ENCODE measurements around the gene LGALS9B. TPM values are rescaled to one million over a fixed set of nuclear protein-coding genes. Genes with fewer than 3 reads are reported as not detected.
"Not testable (repeated sequence)": the region's sequence is repeated elsewhere in the genome, so short reads cannot be mapped to it uniquely, and the experiment has no call there.

The LGALS9B gene
- total and polyA plus RNA-seq, 4 donors = 0.39 to 1.1 (median 0.83) TPM; not detected in 1

DNA sequence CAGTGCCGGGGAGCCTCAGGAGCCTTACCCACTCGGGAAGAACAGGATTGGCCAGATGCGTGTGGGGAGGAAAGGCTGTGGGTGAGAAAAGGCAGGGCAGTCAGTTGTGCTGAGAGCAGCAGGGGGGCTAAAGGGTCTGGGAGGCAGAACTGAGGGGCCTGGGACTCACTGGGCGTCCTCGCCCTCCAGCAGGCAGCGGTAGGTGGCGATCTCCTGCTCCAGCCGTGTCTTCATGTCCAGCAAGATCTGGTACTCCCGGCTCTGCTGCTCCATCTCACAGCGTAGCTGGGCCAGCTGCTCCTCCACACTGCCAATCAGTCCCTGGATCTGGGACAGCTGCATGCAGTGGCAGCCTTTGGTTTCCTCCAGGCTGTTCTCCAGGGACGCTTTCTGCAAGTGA, 34.6 kb upstream of the LGALS9B start:
- not testable (repeated sequence) for H3K4me1 ChIP-seq (ENCODE audit: control insufficient read depth in 5 of 5, insufficient read depth in 5 of 5, low read length in 5 of 5); H3K4me3 ChIP-seq; H3K9me3 ChIP-seq (ENCODE audit: control insufficient read depth in 4 of 4, insufficient read depth in 3 of 4, low read length in 3 of 4); H3K27ac ChIP-seq (ENCODE audit: low read depth in 1 of 2, low read length in 1 of 2); ATAC-seq (ENCODE audit: insufficient read depth, low FRiP score); H3K36me3 ChIP-seq (ENCODE audit: control insufficient read depth in 4 of 4, insufficient read depth in 4 of 4, low read length in 4 of 4); H3K27me3 ChIP-seq (ENCODE audit: control insufficient read depth in 3 of 3, insufficient read depth in 3 of 3, low read length in 2 of 3); H3K9ac ChIP-seq (ENCODE audit: insufficient read depth in 1 of 2, low read length in 2 of 2); DNase-seq
- 60 to 100% methylated on average over 1 to 9 of the region's 11 CpGs for WGBS, 2 donors

DNA sequence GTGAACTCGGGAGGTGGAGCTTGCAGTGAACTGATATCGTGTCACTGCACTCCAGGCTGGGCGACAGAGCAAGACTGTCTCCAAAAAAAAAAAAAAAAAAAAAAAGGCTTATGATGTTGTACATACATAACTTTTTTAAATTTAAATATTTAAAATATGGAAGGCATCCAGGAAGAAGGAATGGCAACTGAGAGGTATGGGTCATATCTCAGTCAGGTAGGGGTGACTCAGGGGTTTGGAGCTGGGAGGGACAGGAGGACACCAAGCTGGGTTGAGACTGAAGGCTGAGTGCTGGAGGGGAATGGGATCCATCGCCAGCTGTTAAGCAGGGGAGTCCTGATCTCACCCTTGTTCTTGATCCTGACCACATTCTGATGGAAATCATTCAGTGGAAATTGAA, 33.0 kb upstream of the LGALS9B start:
- H3K4me3 ChIP-seq; H3K9ac ChIP-seq (ENCODE audit: insufficient read depth in 1 of 2, low read length in 2 of 2); H3K27me3 ChIP-seq (ENCODE audit: control insufficient read depth in 3 of 3, insufficient read depth in 3 of 3, low read length in 2 of 3); DNase-seq; H3K36me3 ChIP-seq (ENCODE audit: control insufficient read depth in 4 of 4, insufficient read depth in 4 of 4, low read length in 4 of 4); H3K9me3 ChIP-seq (ENCODE audit: control insufficient read depth in 4 of 4, insufficient read depth in 3 of 4, low read length in 3 of 4); H3K4me1 ChIP-seq (ENCODE audit: control insufficient read depth in 5 of 5, insufficient read depth in 5 of 5, low read length in 5 of 5); H3K27ac ChIP-seq (ENCODE audit: low read depth in 1 of 2, low read length in 1 of 2); ATAC-seq (ENCODE audit: insufficient read depth, low FRiP score): not testable (repeated sequence)
- 79 to 91% methylated on average over 4 of the region's 4 CpGs for WGBS, 2 donors

DNA sequence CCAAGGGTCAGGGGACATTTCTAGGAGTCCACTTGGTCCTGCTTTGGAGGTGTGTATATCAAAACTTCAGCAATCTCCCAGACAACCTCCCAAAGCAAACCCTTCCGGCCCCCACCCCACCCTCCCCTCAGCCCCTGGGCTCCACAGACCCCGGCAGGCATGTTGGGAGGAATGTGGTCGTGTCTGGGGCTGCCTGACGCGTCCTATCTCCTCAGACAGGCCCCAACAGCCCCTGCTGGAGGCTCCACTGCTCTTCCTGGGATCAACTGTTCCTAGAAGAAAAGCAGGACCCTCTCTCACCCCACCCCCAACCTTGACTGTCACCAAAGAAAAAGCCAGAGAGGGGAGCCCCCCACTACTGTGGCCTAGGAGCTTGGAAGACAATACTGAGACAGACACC, 28.1 kb upstream of the LGALS9B start:
- not testable (repeated sequence) for H3K4me1 ChIP-seq (ENCODE audit: control insufficient read depth in 5 of 5, insufficient read depth in 5 of 5, low read length in 5 of 5); H3K9me3 ChIP-seq (ENCODE audit: control insufficient read depth in 4 of 4, insufficient read depth in 3 of 4, low read length in 3 of 4); DNase-seq; H3K27ac ChIP-seq (ENCODE audit: low read depth in 1 of 2, low read length in 1 of 2); H3K4me3 ChIP-seq; H3K36me3 ChIP-seq (ENCODE audit: control insufficient read depth in 4 of 4, insufficient read depth in 4 of 4, low read length in 4 of 4); H3K9ac ChIP-seq (ENCODE audit: insufficient read depth in 1 of 2, low read length in 2 of 2); H3K27me3 ChIP-seq (ENCODE audit: control insufficient read depth in 3 of 3, insufficient read depth in 3 of 3, low read length in 2 of 3); ATAC-seq (ENCODE audit: insufficient read depth, low FRiP score)
- WGBS, 2 donors = 71 to 82% methylated on average over 5 of the region's 5 CpGs

DNA sequence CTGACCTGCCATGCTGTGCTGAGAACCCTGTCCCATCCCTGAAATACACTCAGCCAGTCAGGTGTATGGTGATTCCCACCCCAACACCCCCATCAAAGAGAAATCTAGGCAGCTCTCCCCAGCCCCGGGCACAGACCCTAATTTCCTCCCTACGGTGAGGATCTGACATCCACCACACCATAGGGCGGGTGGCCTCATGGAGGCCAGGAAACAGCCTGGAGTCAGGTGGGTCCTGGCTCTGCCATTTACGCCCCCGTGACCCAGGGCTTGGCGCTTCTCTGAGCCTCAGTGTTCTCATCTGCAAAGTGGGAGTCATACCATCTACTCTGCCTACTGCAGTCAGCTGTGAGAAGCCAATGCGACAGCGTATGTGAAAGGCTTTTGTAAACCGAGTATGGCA, 27.4 kb upstream of the LGALS9B start:
- ATAC-seq (ENCODE audit: insufficient read depth, low FRiP score); DNase-seq: not testable (repeated sequence)

DNA sequence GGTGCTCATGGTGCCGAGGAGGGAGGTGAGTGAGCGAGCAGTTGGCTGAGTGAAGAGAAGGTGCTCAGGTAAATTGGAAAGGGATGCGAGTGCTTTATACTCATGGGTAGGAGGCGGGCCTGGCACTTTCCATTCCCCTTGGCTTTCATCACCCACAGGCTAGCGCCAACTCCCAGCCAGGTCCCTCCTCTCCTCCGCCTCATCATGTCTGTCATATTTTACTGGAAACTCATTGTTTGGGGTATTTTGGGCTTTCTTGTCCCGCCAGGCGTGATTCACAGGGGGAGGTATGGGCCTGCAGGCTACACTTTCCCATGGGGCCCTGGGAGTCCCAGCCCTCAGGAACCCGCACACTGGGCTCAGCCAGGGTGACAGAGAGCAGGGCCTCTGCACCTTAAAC, 26.8 kb upstream of the LGALS9B start:
- not testable (repeated sequence) for DNase-seq; H3K4me3 ChIP-seq; H3K36me3 ChIP-seq (ENCODE audit: control insufficient read depth in 4 of 4, insufficient read depth in 4 of 4, low read length in 4 of 4); H3K9ac ChIP-seq (ENCODE audit: insufficient read depth in 1 of 2, low read length in 2 of 2); H3K4me1 ChIP-seq (ENCODE audit: control insufficient read depth in 5 of 5, insufficient read depth in 5 of 5, low read length in 5 of 5); ATAC-seq (ENCODE audit: insufficient read depth, low FRiP score); H3K27ac ChIP-seq (ENCODE audit: low read depth in 1 of 2, low read length in 1 of 2); H3K9me3 ChIP-seq (ENCODE audit: control insufficient read depth in 4 of 4, insufficient read depth in 3 of 4, low read length in 3 of 4); H3K27me3 ChIP-seq (ENCODE audit: control insufficient read depth in 3 of 3, insufficient read depth in 3 of 3, low read length in 2 of 3)
- WGBS, 2 donors = 96 to 100% methylated on average over 2 to 6 of the region's 9 CpGs

More for the DNA sequence above, 27.4 kb upstream of the LGALS9B start:
- H3K27me3 ChIP-seq (ENCODE audit: control insufficient read depth in 3 of 3, insufficient read depth in 3 of 3, low read length in 2 of 3); H3K9ac ChIP-seq (ENCODE audit: insufficient read depth in 1 of 2, low read length in 2 of 2); H3K36me3 ChIP-seq (ENCODE audit: control insufficient read depth in 4 of 4, insufficient read depth in 4 of 4, low read length in 4 of 4); H3K9me3 ChIP-seq (ENCODE audit: control insufficient read depth in 4 of 4, insufficient read depth in 3 of 4, low read length in 3 of 4); H3K27ac ChIP-seq (ENCODE audit: low read depth in 1 of 2, low read length in 1 of 2); H3K4me3 ChIP-seq; H3K4me1 ChIP-seq (ENCODE audit: control insufficient read depth in 5 of 5, insufficient read depth in 5 of 5, low read length in 5 of 5): not testable (repeated sequence)
- WGBS, 2 donors = 92 to 94% methylated on average over 4 to 6 of the region's 9 CpGs

DNA sequence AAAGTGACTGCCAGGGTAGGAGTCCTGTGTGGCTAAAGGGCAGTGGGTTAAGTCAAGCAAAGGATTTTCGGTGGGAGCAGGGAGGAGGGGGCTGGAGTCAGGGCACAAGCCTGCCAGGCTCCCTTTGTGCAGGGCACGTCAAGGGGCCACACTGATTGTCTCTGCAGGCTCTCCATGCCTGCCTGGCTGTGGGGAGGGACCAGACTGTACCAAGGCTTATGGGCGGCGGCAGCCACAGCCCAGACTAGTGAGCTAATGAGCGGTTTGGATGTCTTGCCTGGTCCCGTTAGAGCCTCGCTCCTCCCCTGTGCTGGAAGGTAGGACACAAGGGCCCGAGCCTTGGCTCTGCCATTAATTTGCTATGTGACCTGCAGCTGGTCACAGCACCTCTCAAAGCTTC, 25.6 kb upstream of the LGALS9B start:
- not testable (repeated sequence) for H3K36me3 ChIP-seq (ENCODE audit: control insufficient read depth in 4 of 4, insufficient read depth in 4 of 4, low read length in 4 of 4); DNase-seq; H3K9me3 ChIP-seq (ENCODE audit: control insufficient read depth in 4 of 4, insufficient read depth in 3 of 4, low read length in 3 of 4); H3K4me3 ChIP-seq; H3K27ac ChIP-seq (ENCODE audit: low read depth in 1 of 2, low read length in 1 of 2); H3K9ac ChIP-seq (ENCODE audit: insufficient read depth in 1 of 2, low read length in 2 of 2); ATAC-seq (ENCODE audit: insufficient read depth, low FRiP score); H3K4me1 ChIP-seq (ENCODE audit: control insufficient read depth in 5 of 5, insufficient read depth in 5 of 5, low read length in 5 of 5); H3K27me3 ChIP-seq (ENCODE audit: control insufficient read depth in 3 of 3, insufficient read depth in 3 of 3, low read length in 2 of 3)
- 81 to 92% methylated on average over 5 to 6 of the region's 8 CpGs for WGBS, 2 donors

DNA sequence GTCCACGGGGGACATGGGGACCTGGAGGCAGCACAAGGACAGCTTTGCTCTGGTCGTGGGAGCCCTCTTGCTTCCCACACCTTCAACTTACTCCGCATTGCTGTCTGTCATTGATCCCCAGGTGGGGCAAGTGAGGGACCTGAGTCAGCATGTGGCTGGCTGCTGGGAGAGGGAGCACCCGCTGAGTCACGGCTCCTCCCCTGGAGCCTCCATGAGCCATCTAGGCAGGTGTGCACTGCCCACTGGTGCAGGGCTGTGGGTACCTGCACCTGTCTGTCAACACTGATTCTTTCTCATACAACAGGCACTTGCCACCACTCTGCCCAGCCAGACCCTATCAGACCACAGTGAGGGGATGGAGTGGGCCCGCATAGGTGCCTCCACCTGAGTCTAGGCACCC, 24.8 kb upstream of the LGALS9B start:
- not testable (repeated sequence) for ATAC-seq (ENCODE audit: insufficient read depth, low FRiP score)

DNA sequence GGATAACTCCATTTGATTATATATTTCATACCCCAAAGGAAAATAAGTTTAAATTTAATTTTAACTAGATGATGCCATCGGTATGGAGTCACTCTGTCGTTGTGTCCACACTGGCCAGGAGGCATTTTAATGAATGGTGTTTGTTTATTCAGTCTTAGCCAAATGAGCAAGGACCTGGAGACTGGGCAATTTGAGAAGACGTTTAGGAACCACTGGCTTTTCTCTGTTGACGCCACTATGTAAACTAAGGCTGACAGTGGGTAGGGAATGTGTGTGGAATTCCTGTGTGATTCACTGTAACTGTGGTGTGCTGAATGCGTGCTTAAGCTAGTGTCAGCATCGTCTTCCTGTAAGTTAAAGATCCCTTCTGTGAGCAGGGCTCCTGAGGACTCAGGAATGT, 17.6 kb upstream of the LGALS9B start:
- WGBS, 2 donors = 38 to 58% methylated on average over 4 to 6 of the region's 6 CpGs
- ATAC-seq (ENCODE audit: insufficient read depth, low FRiP score); H3K27me3 ChIP-seq (ENCODE audit: control insufficient read depth in 3 of 3, insufficient read depth in 3 of 3, low read length in 2 of 3); H3K4me3 ChIP-seq; H3K9ac ChIP-seq (ENCODE audit: insufficient read depth in 1 of 2, low read length in 2 of 2); H3K27ac ChIP-seq (ENCODE audit: low read depth in 1 of 2, low read length in 1 of 2); H3K9me3 ChIP-seq (ENCODE audit: control insufficient read depth in 4 of 4, insufficient read depth in 3 of 4, low read length in 3 of 4); H3K36me3 ChIP-seq (ENCODE audit: control insufficient read depth in 4 of 4, insufficient read depth in 4 of 4, low read length in 4 of 4); H3K4me1 ChIP-seq (ENCODE audit: control insufficient read depth in 5 of 5, insufficient read depth in 5 of 5, low read length in 5 of 5): not testable (repeated sequence)
- peak in 1 of 3 donors; percentile 1 for DNase-seq

More for the DNA sequence above, 24.8 kb upstream of the LGALS9B start:
- H3K9ac ChIP-seq (ENCODE audit: insufficient read depth in 1 of 2, low read length in 2 of 2); DNase-seq; H3K27ac ChIP-seq (ENCODE audit: low read depth in 1 of 2, low read length in 1 of 2); H3K4me1 ChIP-seq (ENCODE audit: control insufficient read depth in 5 of 5, insufficient read depth in 5 of 5, low read length in 5 of 5); H3K36me3 ChIP-seq (ENCODE audit: control insufficient read depth in 4 of 4, insufficient read depth in 4 of 4, low read length in 4 of 4); H3K9me3 ChIP-seq (ENCODE audit: control insufficient read depth in 4 of 4, insufficient read depth in 3 of 4, low read length in 3 of 4); H3K4me3 ChIP-seq; H3K27me3 ChIP-seq (ENCODE audit: control insufficient read depth in 3 of 3, insufficient read depth in 3 of 3, low read length in 2 of 3): not testable (repeated sequence)
- WGBS, 2 donors = 58 to 88% methylated on average over 2 to 4 of the region's 6 CpGs
